ENCODE results near the gene GPR160. TPM values are rescaled to one million over a fixed set of nuclear protein-coding genes. Genes with fewer than 3 reads are reported as not detected.

Gene GPR160
- total and polyA plus RNA-seq, 10 of the 15 experiments (the other 5 are each of a cell fraction or from before 2014, with no cell fraction given) = 1.2 to 57.7 (median 30.9) TPM

GRCh38 chr3:170108955-170109354 lies 71.2 kb downstream of the GPR160 start:
- H3K9ac ChIP-seq (ENCODE audit: control insufficient read depth, insufficient read depth, low read length) = no peak overlapping the region
- ChIA-PET RAD21 (ENCODE audit: unreplicated experiment) (interaction anchor here (1.1 kb wide), 1 partner anchor 10 kb away, joined by 3 read pairs; no protein-coding TSS in a partner anchor), CTCF (interaction anchor here (0.6 to 1.5 kb wide), 3 partner anchors 10 to 161 kb away, joined by 3 to 4 read pairs (median 3); no protein-coding TSS in a partner anchor), POLR2A (no interaction called here), SMC1A (ENCODE audit: uncharacterized antibody, unreplicated experiment) (no interaction called here)
- in situ Hi-C loops (cut with MboI) = no loop called here
- no peaks in the 10 kb centered on the region for H4K20me1 ChIP-seq (ENCODE audit: control insufficient read depth, insufficient read depth)
- no peak overlapping the region for H2AFZ ChIP-seq (ENCODE audit: control insufficient read depth, low read depth, low read length)
- H3K4me3 ChIP-seq = no peak overlapping the region
- no peak overlapping the region for H3K27ac ChIP-seq (ENCODE audit: control insufficient read depth, insufficient read depth)
- FAIRE-seq (no peak), ATAC-seq (no peak), DNase-seq (ENCODE audit: low read depth, low spot score) (no peak)
- no TSS peak for BruUV-seq (replicated peaks)
- no peaks in the 10 kb centered on the region for H3K9me3 ChIP-seq (replicated peaks; ENCODE audit: control insufficient read depth, insufficient read depth, low read length)
- H3K36me3 ChIP-seq (ENCODE audit: control insufficient read depth in 2 of 2, insufficient read depth in 2 of 2, low read length in 1 of 2) = peaks cover 0 to 30% of the 10 kb centered on the region in 2 experiments
- H3K4me1 ChIP-seq (ENCODE audit: control insufficient read depth, insufficient read depth, low read length) = no peaks in the 10 kb centered on the region
- 100% methylated on average over 3 of the region's 3 CpGs for WGBS (ENCODE audit: insufficient coverage, insufficient replicate concordance, low lambda C conversion rate, missing lambda C conversion rate)
- intact Hi-C loops (cut with micrococcal nuclease; ENCODE audit: unreplicated experiment) = no loop called here
- H3K79me2 ChIP-seq (ENCODE audit: control insufficient read depth, insufficient read depth, low read length) = no peaks in the 10 kb centered on the region
- H3K4me2 ChIP-seq (ENCODE audit: control insufficient read depth, insufficient read depth) = no peak overlapping the region
- no peaks in the 10 kb centered on the region for H3K27me3 ChIP-seq (replicated peaks in 1 of 2; ENCODE audit: control insufficient read depth in 2 of 2, insufficient read depth in 2 of 2, low read length in 1 of 2)
- no peak for TF ChIP-seq REST (IDR thresholded peaks at IDR 0.05; ENCODE audit: low read depth, low read length)
- TF ChIP-seq PML (IDR thresholded peaks at IDR 0.05; ENCODE audit: low read length) = no peak
- no peak for TF ChIP-seq PRDM15 (CRISPR knock-in tag; IDR thresholded peaks at IDR 0.05)
- no peak for TF ChIP-seq STAT1 (conservative IDR thresholded peaks at IDR 0.05)
- no peak for TF ChIP-seq BMI1 (IDR thresholded peaks at IDR 0.05; ENCODE audit: borderline replicate concordance)
- TF ChIP-seq ATF3 (IDR thresholded peaks at IDR 0.05; ENCODE audit: borderline replicate concordance, extremely low read depth, low read depth, low read length) = no peak
- TF ChIP-seq ZNF274 (IDR thresholded peaks at IDR 0.05; ENCODE audit: insufficient read depth, insufficient read length) = no peak
- TF ChIP-seq ZNF592 (IDR thresholded peaks at IDR 0.05) = no peak
- no peak for TF ChIP-seq MYC (IDR thresholded peaks at IDR 0.05; ENCODE audit: insufficient read depth, insufficient read length, insufficient replicate concordance, low read length, severe bottlenecking)
- TF ChIP-seq PAX5 (IDR thresholded peaks at IDR 0.05; ENCODE audit: borderline replicate concordance, low read depth, low read length) = no peak
- no peak for TF ChIP-seq CHD2 (IDR thresholded peaks at IDR 0.05; ENCODE audit: borderline replicate concordance, low read depth, low read length)
- no peak for TF ChIP-seq POLR2A (IDR thresholded peaks at IDR 0.05; ENCODE audit: low read depth, low read length)
